SK-N-SH (cell line): ENCODE data around the gene CSNK2B. TPM values are rescaled to one million over a fixed set of nuclear protein-coding genes. Genes with fewer than 3 reads are reported as not detected.

Experiments used
- CTCF ChIA-PET: fragments of 300-600, 350-600 bp; formaldehyde crosslinking; extraction: SDS; loops from one replicate; lab custom pipeline; 2021; lab: Yijun Ruan, JAX
- POLR2A ChIA-PET: fragments of 350-600 bp; sonication (Branson Sonifier 250); formaldehyde crosslinking; extraction: SDS; loops from one replicate; lab custom pipeline; 2020; ENCODE audit warnings: antibody characterized with exemption, inconsistent platforms; lab: Yijun Ruan, JAX
- DNase-seq: peaks from one replicate; pipeline ENCODE4 v3.0.0; 2012
- H2AFZ ChIP-seq: fragments of 200-600 bp; sonication (generic); 2 replicates; pipeline ENCODE4 v1.8.1; 2016; ENCODE audit warnings: antibody characterized with exemption, mild to moderate bottlenecking, low read depth
- H3F3A ChIP-seq: fragments of 200-600 bp; sonication (generic); replicated peaks from 2 replicates; pipeline ENCODE3; 2016; ENCODE audit warnings: antibody characterized with exemption, mild to moderate bottlenecking; ENCODE audit not compliant: insufficient read depth
- H3K27ac ChIP-seq, 2 experiments: fragments of 200-500 bp in 1 of 2; fragments of 200-600 bp in 1 of 2; sonication (Bioruptor generic) in 1 of 2; sonication (generic), shearing (Covaris generic) in 1 of 2; 2 replicates each; pipeline versions ENCODE4 v1.5.1 to v1.6.1; 2014 to 2016; ENCODE audit warnings: low read depth in 2 of 2, inconsistent platforms in 1 of 2, low read length in 1 of 2, mild to moderate bottlenecking in 1 of 2, mixed read lengths in 1 of 2
- H3K27me3 ChIP-seq: fragments of 200-600 bp; sonication (generic), shearing (Covaris generic); 2 replicates; pipeline ENCODE4 v1.6.1; 2016; ENCODE audit warnings: mixed run types; ENCODE audit not compliant: insufficient read depth
- H3K36me3 ChIP-seq, 2 experiments: fragments of 200-500 bp in 1 of 2; fragments of 200-600 bp in 1 of 2; sonication (Bioruptor generic) in 1 of 2; sonication (generic) in 1 of 2; replicated peaks in 1 of 2; 2 replicates each; pipeline versions ENCODE3 to v1.5.1; 2014 to 2016; ENCODE audit warnings: low read length in 1 of 2, mild to moderate bottlenecking in 1 of 2; ENCODE audit not compliant: insufficient read depth in 2 of 2, control insufficient read depth in 1 of 2
- H3K4me1 ChIP-seq, 2 experiments: fragments of 200-500 bp in 1 of 2; fragments of 200-600 bp in 1 of 2; sonication (Bioruptor generic) in 1 of 2; sonication (generic), shearing (Covaris generic) in 1 of 2; 2 replicates each; pipeline versions ENCODE4 v1.5.1 to v1.6.1; 2014 to 2016; ENCODE audit warnings: low read depth in 1 of 2, low read length in 1 of 2, mixed run types in 1 of 2; ENCODE audit not compliant: insufficient read depth in 2 of 2, control insufficient read depth in 1 of 2
- H3K4me2 ChIP-seq: fragments of 200-600 bp; sonication (generic), shearing (Covaris generic); 2 replicates; pipeline ENCODE4 v1.6.1; 2017; ENCODE audit warnings: mixed run types
- H3K4me3 ChIP-seq, 2 experiments: fragments of 200-500 bp in 1 of 2; fragments of 200-600 bp in 1 of 2; sonication (Bioruptor generic) in 1 of 2; sonication (generic), shearing (Covaris generic) in 1 of 2; 2 replicates each; pipeline versions ENCODE4 v1.5.1 to v1.8.1; 2014 to 2016; ENCODE audit warnings: low read depth in 2 of 2, inconsistent platforms in 1 of 2, low read length in 1 of 2, mild to moderate bottlenecking in 1 of 2, mixed read lengths in 1 of 2, moderate library complexity in 1 of 2
- H3K79me2 ChIP-seq: fragments of 200-600 bp; sonication (generic); 2 replicates; pipeline ENCODE4 v1.8.1; 2017; ENCODE audit warnings: mild to moderate bottlenecking; ENCODE audit not compliant: insufficient read depth
- H3K9ac ChIP-seq: fragments of 200-600 bp; sonication (generic); 2 replicates; pipeline ENCODE4 v1.6.1; 2017; ENCODE audit warnings: mixed run types
- H3K9me2 ChIP-seq: fragments of 200-600 bp; sonication (generic); 2 replicates; pipeline ENCODE4 v1.6.1; 2017; ENCODE audit warnings: mixed run types
- H3K9me3 ChIP-seq: fragments of 200-600 bp; sonication (generic); 2 replicates; pipeline ENCODE4 v1.6.1; 2017; ENCODE audit warnings: mixed run types, mild to moderate bottlenecking, moderate library complexity
- H4K20me1 ChIP-seq: fragments of 200-600 bp; sonication (generic); 2 replicates; pipeline ENCODE4 v1.6.1; 2017; ENCODE audit warnings: mild to moderate bottlenecking, mixed run types; ENCODE audit not compliant: insufficient read depth
- CHD2 ChIP-seq: fragments of 150-350 bp; IDR thresholded peaks from 2 replicates; pipeline ENCODE4 v1.6.1; 2018; ENCODE audit warnings: low read length; ENCODE audit not compliant: partially characterized antibody
- ELF1 ChIP-seq: IDR thresholded peaks from 2 replicates; pipeline ENCODE4 v1.4.0; 2012
- EP300 ChIP-seq, 2 experiments: IDR thresholded peaks; 2 replicates each; pipeline versions ENCODE4 v1.4.0 to v1.6.1; 2012; ENCODE audit warnings: borderline replicate concordance in 1 of 2, low read depth in 1 of 2, low read length in 1 of 2
- GATA2 ChIP-seq: sonication (generic); formaldehyde crosslinking; IDR thresholded peaks from 2 replicates; pipeline ENCODE4 v1.5.0; 2020; ENCODE audit warnings: mild to moderate bottlenecking, missing genetic modification reagents
- JUND ChIP-seq: IDR thresholded peaks from 2 replicates; pipeline ENCODE4 v1.4.0; 2012
- MEF2A ChIP-seq: IDR thresholded peaks from 2 replicates; pipeline ENCODE4 v1.4.0; 2012; ENCODE audit warnings: low read depth, borderline replicate concordance
- NRF1 ChIP-seq: IDR thresholded peaks from 2 replicates; pipeline ENCODE4 v1.6.1; 2012; ENCODE audit warnings: low read depth, mild to moderate bottlenecking, low read length
- POLR2AphosphoS5 ChIP-seq: IDR thresholded peaks from 2 replicates; pipeline ENCODE4 v1.6.1; 2012; ENCODE audit warnings: low read depth, low read length
- RAD21 ChIP-seq: IDR thresholded peaks from 2 replicates; pipeline ENCODE4 v1.6.1; 2012; ENCODE audit warnings: mild to moderate bottlenecking, low read length
- RFX5 ChIP-seq: IDR thresholded peaks from 2 replicates; pipeline ENCODE4 v1.6.1; 2012; ENCODE audit warnings: mild to moderate bottlenecking, improper control_type of control experiment, low read length
- RXRA ChIP-seq: IDR thresholded peaks from 2 replicates; pipeline ENCODE4 v1.4.0; 2012; ENCODE audit warnings: low read depth, mild to moderate bottlenecking, borderline replicate concordance
- SIN3A ChIP-seq: IDR thresholded peaks from 2 replicates; pipeline ENCODE4 v1.6.1; 2012; ENCODE audit warnings: low read depth, mild to moderate bottlenecking, low read length, moderate library complexity, borderline replicate concordance
- TAF1 ChIP-seq: IDR thresholded peaks from 2 replicates; pipeline ENCODE4 v1.6.1; 2012; ENCODE audit warnings: low read depth, mild to moderate bottlenecking, low read length, moderate library complexity, borderline replicate concordance
- TEAD4 ChIP-seq: IDR thresholded peaks from 2 replicates; pipeline ENCODE4 v1.4.0; 2012; ENCODE audit warnings: mild to moderate bottlenecking, borderline replicate concordance; ENCODE audit not compliant: insufficient read depth
- YY1 ChIP-seq: IDR thresholded peaks from 2 replicates; pipeline ENCODE4 v1.4.0; 2012; ENCODE audit warnings: low read depth, mild to moderate bottlenecking
- WGBS: methylation state at CpG from one replicate; pipeline ENCODE4 v1.1.6; 2017; ENCODE audit warnings: low lambda C conversion rate; 5-methylcytosine and 5-hydroxymethylcytosine counted together
- polyA plus RNA-seq, 3 experiments: library from polyadenylated mRNA; depleted of rRNA; stranded (reverse); fragments of >200 nt; gene quantifications; 2 replicates each; pipeline ENCODE4 v1.2.3, GENCODE V29; 2012
- TF ChIP-seq, protein P1 (sequence below): IDR thresholded peaks from 2 replicates; pipeline ENCODE4 v1.4.0; 2012; ENCODE audit warnings: low read depth
- TF ChIP-seq, protein P2 (sequence below): IDR thresholded peaks from 2 replicates; pipeline ENCODE4; 2012

CSNK2B gene
- polyA plus RNA-seq, 1 of the 3 experiments (the other 2 are of a cell fraction): 101 TPM

DNA sequence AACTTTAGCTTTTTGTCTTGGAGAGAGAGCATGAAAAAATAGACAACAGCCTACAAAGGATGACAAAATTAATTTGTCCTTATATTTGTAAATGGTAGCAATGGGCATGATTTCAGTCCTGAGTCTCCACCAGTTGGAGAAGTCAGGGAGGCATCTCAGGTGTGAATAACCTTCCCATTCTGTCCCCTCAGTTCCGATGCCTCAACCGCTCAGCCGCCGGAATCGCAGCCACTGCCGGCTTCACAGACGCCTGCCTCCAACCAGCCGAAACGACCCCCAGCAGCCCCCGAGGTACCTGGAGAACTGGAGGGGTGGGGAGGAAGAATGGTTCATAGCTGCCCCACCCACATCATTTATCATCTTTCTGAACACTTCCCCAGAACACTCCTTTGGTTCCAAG lies 41.8 kb upstream of the CSNK2B start:
- WGBS: 96% methylated on average over 10 of the region's 10 CpGs
- no peaks in the 10 kb centered on the region for H3K9me2 ChIP-seq
- TF ChIP-seq SIN3A: no peak
- TF ChIP-seq TEAD4: no peak
- TF ChIP-seq POLR2AphosphoS5: no peak
- TF ChIP-seq RFX5: no peak
- no peak for TF ChIP-seq RXRA
- no peak for TF ChIP-seq RAD21
- no peak for TF ChIP-seq TAF1
- no peak for TF ChIP-seq GATA2 (CRISPR knock-in tag)
- TF ChIP-seq NRF1: no peak
- TF ChIP-seq MEF2A: no peak
- TF ChIP-seq CHD2: no peak
- TF ChIP-seq, protein P1, sequence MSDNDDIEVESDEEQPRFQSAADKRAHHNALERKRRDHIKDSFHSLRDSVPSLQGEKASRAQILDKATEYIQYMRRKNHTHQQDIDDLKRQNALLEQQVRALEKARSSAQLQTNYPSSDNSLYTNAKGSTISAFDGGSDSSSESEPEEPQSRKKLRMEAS: no peak
- no peak for TF ChIP-seq EP300 (IDR thresholded peaks at IDR 0.05; ENCODE audit: borderline replicate concordance in 1 of 2, low read depth in 1 of 2, low read length in 1 of 2)
- H3K4me2 ChIP-seq: no peak overlapping the region
- H3K9me3 ChIP-seq: no peaks in the 10 kb centered on the region
- H3K36me3 ChIP-seq: peaks cover 65 to 75% of the 10 kb centered on the region in 2 experiments
- peaks cover 68% of the 10 kb centered on the region for H3K79me2 ChIP-seq
- H3F3A ChIP-seq: peaks cover 10% of the 10 kb centered on the region
- H4K20me1 ChIP-seq: peaks cover 28% of the 10 kb centered on the region
- no peak overlapping the region for H3K27ac ChIP-seq
- ChIA-PET POLR2A (no interaction called here), CTCF (no interaction called here)
- no peak overlapping the region for H3K9ac ChIP-seq
- H3K27me3 ChIP-seq: no peaks in the 10 kb centered on the region
- H3K4me3 ChIP-seq: no peak overlapping the region
- H3K4me1 ChIP-seq: peaks cover 10 to 11% of the 10 kb centered on the region in 2 experiments
- peak; percentile 6 for DNase-seq
- H2AFZ ChIP-seq: no peak overlapping the region

DNA sequence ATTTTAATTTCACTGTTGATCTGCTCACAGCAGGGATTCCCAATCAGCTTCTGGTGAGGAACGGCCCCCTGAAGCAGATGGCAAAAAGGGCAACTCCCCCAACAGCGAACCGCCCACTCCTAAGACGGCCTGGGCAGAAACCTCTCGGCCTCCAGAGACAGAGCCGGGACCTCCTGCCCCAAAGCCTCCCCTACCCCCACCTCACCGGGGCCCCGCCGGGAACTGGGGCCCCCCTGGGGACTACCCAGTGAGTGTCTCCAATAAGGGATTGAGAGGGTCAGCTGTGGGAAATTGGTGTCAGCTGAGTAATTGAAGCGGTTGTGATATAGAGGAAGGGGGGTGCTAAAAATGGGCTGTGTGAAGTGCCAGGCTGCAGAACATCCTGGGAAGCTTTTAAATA lies 38.9 kb upstream of the CSNK2B start:
- Histone ChIP-seq H3K79me2 (peaks cover 70% of the 10 kb centered on the region), H4K20me1 (peaks cover 33% of the 10 kb centered on the region), H3K9me3 (no peaks in the 10 kb centered on the region), H3K27me3 (no peaks in the 10 kb centered on the region), H3F3A (no peaks in the 10 kb centered on the region), H3K27ac (no peak overlapping the region), H3K4me3 (no peak overlapping the region), H3K4me2 (no peak overlapping the region), H2AFZ (no peak overlapping the region), H3K9ac (no peak overlapping the region), H3K4me1 (peaks cover 9 to 11% of the 10 kb centered on the region in 2 experiments)
- WGBS: 95% methylated on average over 9 of the region's 10 CpGs
- POLR2A ChIA-PET: interaction anchor here (0.7 to 1.3 kb wide), 3 partner anchors 9 to 15 kb away, joined by 3 to 6 read pairs (median 3); no protein-coding TSS in a partner anchor
- CTCF ChIA-PET: interaction anchor here (0.9 to 1.6 kb wide), 3 partner anchors 28 to 81 kb away, joined by 3 to 5 read pairs (median 5); partner anchors contain the start of gene ATP6V1G2
- TF ChIP-seq YY1: no peak
- TF ChIP-seq ELF1: no peak
- TF ChIP-seq, protein P2, sequence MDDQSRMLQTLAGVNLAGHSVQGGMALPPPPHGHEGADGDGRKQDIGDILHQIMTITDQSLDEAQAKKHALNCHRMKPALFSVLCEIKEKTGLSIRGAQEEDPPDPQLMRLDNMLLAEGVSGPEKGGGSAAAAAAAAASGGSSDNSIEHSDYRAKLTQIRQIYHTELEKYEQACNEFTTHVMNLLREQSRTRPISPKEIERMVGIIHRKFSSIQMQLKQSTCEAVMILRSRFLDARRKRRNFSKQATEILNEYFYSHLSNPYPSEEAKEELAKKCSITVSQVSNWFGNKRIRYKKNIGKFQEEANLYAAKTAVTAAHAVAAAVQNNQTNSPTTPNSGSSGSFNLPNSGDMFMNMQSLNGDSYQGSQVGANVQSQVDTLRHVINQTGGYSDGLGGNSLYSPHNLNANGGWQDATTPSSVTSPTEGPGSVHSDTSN: no peak
- no peak for TF ChIP-seq JUND
- TF ChIP-seq, all 33 proteins: peak for 0
- DNase-seq: peak; percentile 14
- Histone ChIP-seq H3K9me2 (no peaks in the 10 kb centered on the region), H3K36me3 (peaks cover 93 to 95% of the 10 kb centered on the region in 2 experiments)
